ENCODE measurements around the gene RILP. TPM values are rescaled to one million over a fixed set of nuclear protein-coding genes. Genes with fewer than 3 reads are reported as not detected.

Gene RILP
- total RNA-seq, 2 experiments from 2014 or later: 1.0 to 1.1 TPM

DNA sequence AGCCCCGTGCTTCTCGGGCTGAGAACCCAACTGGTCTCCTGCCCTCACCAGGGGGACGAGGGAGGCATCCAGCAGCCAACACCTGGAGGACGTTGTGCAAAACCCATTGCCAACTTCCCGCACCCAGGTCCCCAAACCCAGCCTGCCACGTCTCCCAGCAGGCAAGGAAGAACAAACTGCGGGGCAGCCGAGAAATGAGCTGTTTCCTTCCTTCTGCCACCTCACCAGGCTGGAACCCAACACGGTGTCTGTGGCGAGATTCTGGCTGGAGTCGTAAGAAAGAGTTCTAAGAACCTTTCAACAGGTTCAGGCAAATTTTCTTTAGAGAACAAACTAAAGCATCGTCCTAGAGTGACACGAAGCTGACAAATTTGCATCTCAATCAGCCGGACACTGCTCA lies 24.6 kb downstream of the RILP start:
- Mint-ChIP-seq H3K27me3 (ENCODE audit: low read depth) (peaks cover 10% of the 10 kb centered on the region), H3K36me3 (ENCODE audit: low read depth) (no peaks in the 10 kb centered on the region), H3K9me3 (no peaks in the 10 kb centered on the region), H3K4me1 (ENCODE audit: low read depth) (peaks cover 15% of the 10 kb centered on the region), H3K4me3 (no peak overlapping the region), H3K27ac (no peak overlapping the region)
- CTCF ChIA-PET: interaction anchor here (0.6 to 1.3 kb wide), 3 partner anchors 23 to 243 kb away, joined by 3 to 4 read pairs (median 3); no protein-coding TSS in a partner anchor
- DNase-seq: no peak
- intact Hi-C loops (cut with micrococcal nuclease): loop anchor here (5.0 kb wide), 2 partner anchors 258 to 358 kb away; no protein-coding TSS in a partner anchor

DNA sequence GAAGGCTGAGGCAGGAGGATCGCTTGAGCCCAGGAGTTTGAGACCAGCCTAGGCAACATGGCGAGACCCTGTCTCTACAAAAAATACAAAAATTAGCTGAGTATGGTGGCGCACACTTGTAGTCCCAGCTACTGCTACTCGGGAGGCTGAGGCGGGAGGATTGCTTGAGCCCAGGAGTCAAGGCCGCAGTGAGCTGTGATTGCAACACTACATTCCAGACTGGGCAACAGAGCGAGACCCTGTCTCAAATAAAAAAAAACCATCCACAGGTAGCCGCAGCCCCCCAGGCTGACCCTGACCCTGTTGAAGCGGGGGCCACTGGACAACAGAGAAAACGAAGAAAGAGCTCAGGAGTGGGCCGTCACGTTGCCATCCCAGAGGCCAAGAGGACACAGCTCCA lies 25.0 kb downstream of the RILP start:
- intact Hi-C loops (cut with micrococcal nuclease): loop anchor here (5.0 kb wide), 2 partner anchors 257 to 357 kb away; no protein-coding TSS in a partner anchor
- H3K4me1 Mint-ChIP-seq (ENCODE audit: low read depth): peaks cover 14% of the 10 kb centered on the region
- CTCF ChIA-PET: interaction anchor here (1.0 to 1.3 kb wide), 2 partner anchors 24 to 50 kb away, joined by 3 to 4 read pairs; no protein-coding TSS in a partner anchor
- H3K36me3 Mint-ChIP-seq (ENCODE audit: low read depth): no peaks in the 10 kb centered on the region
- H3K27me3 Mint-ChIP-seq (ENCODE audit: low read depth): peaks cover 8% of the 10 kb centered on the region
- H3K27ac Mint-ChIP-seq: no peak overlapping the region
- H3K9me3 Mint-ChIP-seq: no peaks in the 10 kb centered on the region
- no peak overlapping the region for H3K4me3 Mint-ChIP-seq
- no peak for DNase-seq

GRCh38 chr17:1623057-1623630 lies 26.5 kb downstream of the RILP start:
- CTCF ChIA-PET: no interaction called here
- Mint-ChIP-seq H3K4me1 (ENCODE audit: low read depth) (peaks cover 11% of the 10 kb centered on the region), H3K27me3 (ENCODE audit: low read depth) (peaks cover 8% of the 10 kb centered on the region), H3K27ac (no peak overlapping the region), H3K4me3 (no peak overlapping the region), H3K36me3 (ENCODE audit: low read depth) (no peaks in the 10 kb centered on the region), H3K9me3 (no peaks in the 10 kb centered on the region)
- DNase-seq: no peak
- intact Hi-C loops (cut with micrococcal nuclease): no loop called here

- peaks cover 1% of the 10 kb centered on the region for H3K27me3 Mint-ChIP-seq (ENCODE audit: low read depth)
- intact Hi-C loops (cut with micrococcal nuclease): no loop called here
- H3K4me3 Mint-ChIP-seq: no peak overlapping the region
- H3K9me3 Mint-ChIP-seq: no peaks in the 10 kb centered on the region
- H3K36me3 Mint-ChIP-seq (ENCODE audit: low read depth): no peaks in the 10 kb centered on the region
- CTCF ChIA-PET: interaction anchor here (1.2 kb wide), 1 partner anchor 9 kb away, joined by 3 read pairs; no protein-coding TSS in a partner anchor
- no peak for DNase-seq
- no peak overlapping the region for H3K27ac Mint-ChIP-seq
- no peaks in the 10 kb centered on the region for H3K4me1 Mint-ChIP-seq (ENCODE audit: low read depth)
These were observed 28.3 kb downstream of the RILP start for GRCh38 chr17:1621273-1621954.

DNA sequence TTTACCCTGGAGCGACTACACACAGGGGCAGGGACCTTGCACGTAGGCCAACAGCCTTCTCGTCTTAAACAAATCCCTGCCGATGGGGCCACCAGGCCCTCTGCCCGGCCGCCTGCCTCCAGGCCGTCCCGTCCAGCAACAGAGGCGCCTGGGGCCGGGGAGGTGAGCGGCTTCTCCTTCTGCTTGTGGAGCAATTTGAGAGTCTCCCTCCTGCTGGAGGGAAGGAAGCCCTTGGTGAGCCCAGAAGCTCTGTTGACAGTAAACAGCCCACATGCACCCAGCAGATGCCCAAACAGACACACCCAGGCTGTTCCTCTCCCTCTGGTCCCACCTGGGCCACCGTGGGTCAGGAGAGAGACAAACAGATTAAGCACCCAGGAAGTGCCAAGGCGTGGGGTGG lies 29.2 kb downstream of the RILP start:
- H3K27ac Mint-ChIP-seq: no peak overlapping the region
- intact Hi-C loops (cut with micrococcal nuclease): no loop called here

DNA sequence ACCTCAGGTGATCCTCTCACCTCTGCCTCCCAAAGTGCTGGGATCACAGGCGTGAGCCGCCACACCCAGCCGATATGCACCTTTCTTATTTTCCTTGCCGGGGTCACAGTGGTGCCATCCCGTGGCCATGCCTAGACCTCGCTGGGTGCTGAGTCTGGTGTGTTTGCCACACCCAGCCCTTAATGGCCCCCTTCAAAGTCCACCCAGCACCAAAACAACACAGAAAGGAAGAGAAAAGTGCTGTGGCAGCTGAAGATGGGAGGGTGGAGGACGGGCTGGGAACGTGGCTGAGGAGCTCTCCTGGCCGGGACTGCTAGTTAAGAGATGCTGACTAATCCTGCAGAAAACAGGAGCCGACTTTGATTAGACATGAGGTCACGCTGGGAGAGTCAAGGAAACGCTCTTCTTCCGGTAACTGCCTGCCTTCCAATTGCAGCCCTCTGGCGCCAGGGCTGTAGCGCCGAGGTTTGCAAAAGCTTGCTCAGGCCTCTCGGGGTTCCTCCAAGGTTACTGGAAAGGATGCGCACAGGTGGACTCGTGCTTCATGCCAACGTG lies 32.0 kb downstream of the RILP start:
- Mint-ChIP-seq H3K27ac (no peak overlapping the region), H3K4me3 (no peak overlapping the region), H3K36me3 (ENCODE audit: low read depth) (no peaks in the 10 kb centered on the region), H3K9me3 (no peaks in the 10 kb centered on the region), H3K4me1 (ENCODE audit: low read depth) (no peaks in the 10 kb centered on the region), H3K27me3 (ENCODE audit: low read depth) (no peaks in the 10 kb centered on the region)
- intact Hi-C loops (cut with micrococcal nuclease): no loop called here
- CTCF ChIA-PET: interaction anchor here (0.5 to 1.5 kb wide), 4 partner anchors 10 to 52 kb away, joined by 3 to 5 read pairs (median 4); no protein-coding TSS in a partner anchor
- no peak for DNase-seq

More for the DNA sequence above, 29.2 kb downstream of the RILP start:
- H3K9me3 Mint-ChIP-seq: no peaks in the 10 kb centered on the region
- CTCF ChIA-PET: no interaction called here
- no peak overlapping the region for H3K4me3 Mint-ChIP-seq
- no peaks in the 10 kb centered on the region for H3K4me1 Mint-ChIP-seq (ENCODE audit: low read depth)
- DNase-seq: no peak
- H3K36me3 Mint-ChIP-seq (ENCODE audit: low read depth): no peaks in the 10 kb centered on the region
- H3K27me3 Mint-ChIP-seq (ENCODE audit: low read depth): no peaks in the 10 kb centered on the region

DNA sequence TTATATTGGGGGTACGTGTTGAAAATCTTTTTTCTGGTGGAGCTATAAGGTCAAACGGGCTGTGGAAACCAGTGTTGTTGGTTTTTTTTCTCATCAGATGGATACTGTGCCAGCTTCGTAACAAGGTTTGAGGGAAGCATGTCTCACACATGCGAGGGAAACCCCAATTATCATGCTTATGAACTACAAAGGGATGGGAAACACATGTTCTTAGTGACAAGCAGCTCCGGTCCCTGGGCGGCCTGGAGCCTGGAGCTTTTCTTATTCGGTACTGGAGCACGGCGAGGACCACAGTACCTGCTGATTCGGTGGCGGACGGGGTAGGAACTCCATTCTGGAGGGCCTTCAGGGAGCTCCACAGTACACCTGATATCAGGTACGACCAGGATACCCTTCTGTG lies 33.6 kb downstream of the RILP start:
- no peak overlapping the region for H3K27ac Mint-ChIP-seq
- H3K9me3 Mint-ChIP-seq: no peaks in the 10 kb centered on the region
- no peaks in the 10 kb centered on the region for H3K27me3 Mint-ChIP-seq (ENCODE audit: low read depth)
- DNase-seq: no peak
- CTCF ChIA-PET: interaction anchor here (1.0 kb wide), 1 partner anchor 14 kb away, joined by 6 read pairs; no protein-coding TSS in a partner anchor
- H3K4me1 Mint-ChIP-seq (ENCODE audit: low read depth): no peaks in the 10 kb centered on the region
- no peaks in the 10 kb centered on the region for H3K36me3 Mint-ChIP-seq (ENCODE audit: low read depth)
- intact Hi-C loops (cut with micrococcal nuclease): no loop called here
- no peak overlapping the region for H3K4me3 Mint-ChIP-seq

- CTCF ChIA-PET: interaction anchor here (1.1 kb wide), 1 partner anchor 37 kb away, joined by 3 read pairs; the partner anchor contains the start of gene RILP
- intact Hi-C loops (cut with micrococcal nuclease): no loop called here
- Mint-ChIP-seq H3K36me3 (ENCODE audit: low read depth) (no peaks in the 10 kb centered on the region), H3K4me3 (no peak overlapping the region), H3K4me1 (ENCODE audit: low read depth) (peaks cover 9% of the 10 kb centered on the region), H3K27me3 (ENCODE audit: low read depth) (no peaks in the 10 kb centered on the region), H3K9me3 (no peaks in the 10 kb centered on the region), H3K27ac (no peak overlapping the region)
- no peak for DNase-seq
These were observed 37.3 kb downstream of the RILP start for GRCh38 chr17:1612400-1612799.

DNA sequence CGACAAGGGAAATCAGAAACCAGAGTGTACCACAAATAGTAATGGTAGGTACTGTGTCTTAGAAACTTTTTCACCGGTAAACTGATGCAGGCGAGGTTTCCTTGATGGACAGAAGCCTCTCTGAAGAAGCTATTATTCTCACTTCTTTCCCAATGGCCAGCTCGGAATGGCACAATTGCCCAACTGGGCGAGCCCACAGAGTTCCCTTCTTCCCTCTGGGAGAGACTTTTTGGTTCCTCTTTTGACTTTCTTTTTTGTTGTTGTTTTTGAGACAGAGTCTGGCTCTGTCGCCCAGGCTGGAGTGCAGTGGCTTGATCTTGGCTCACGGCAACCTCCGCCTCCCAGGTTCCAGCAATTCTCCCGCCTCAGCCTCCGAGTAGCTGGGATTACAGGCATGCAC lies 38.0 kb downstream of the RILP start:
- H3K9me3 Mint-ChIP-seq: no peaks in the 10 kb centered on the region
- H3K4me1 Mint-ChIP-seq (ENCODE audit: low read depth): peaks cover 15% of the 10 kb centered on the region
- no peaks in the 10 kb centered on the region for H3K36me3 Mint-ChIP-seq (ENCODE audit: low read depth)
- H3K4me3 Mint-ChIP-seq: no peak overlapping the region
- intact Hi-C loops (cut with micrococcal nuclease): no loop called here
- no peak for DNase-seq
- H3K27ac Mint-ChIP-seq: no peak overlapping the region
- no peaks in the 10 kb centered on the region for H3K27me3 Mint-ChIP-seq (ENCODE audit: low read depth)
- CTCF ChIA-PET: interaction anchor here (0.6 to 1.1 kb wide), 2 partner anchors 37 to 294 kb away, joined by 3 read pairs; partner anchors contain the start of gene RILP

GRCh38 chr17:1608676-1609075 lies 41.0 kb downstream of the RILP start:
- no peak overlapping the region for H3K27ac Mint-ChIP-seq
- no peaks in the 10 kb centered on the region for H3K36me3 Mint-ChIP-seq (ENCODE audit: low read depth)
- no peaks in the 10 kb centered on the region for H3K9me3 Mint-ChIP-seq
- no peaks in the 10 kb centered on the region for H3K27me3 Mint-ChIP-seq (ENCODE audit: low read depth)
- H3K4me3 Mint-ChIP-seq: no peak overlapping the region
- H3K4me1 Mint-ChIP-seq (ENCODE audit: low read depth): peaks cover 19% of the 10 kb centered on the region
- DNase-seq: no peak
- intact Hi-C loops (cut with micrococcal nuclease): no loop called here
- CTCF ChIA-PET: interaction anchor here (0.6 to 1.8 kb wide), 2 partner anchors 21 to 286 kb away, joined by 3 to 4 read pairs; no protein-coding TSS in a partner anchor

- intact Hi-C loops (cut with micrococcal nuclease): no loop called here
- Mint-ChIP-seq H3K4me1 (ENCODE audit: low read depth) (peaks cover 19% of the 10 kb centered on the region), H3K27me3 (ENCODE audit: low read depth) (no peaks in the 10 kb centered on the region), H3K4me3 (no peak overlapping the region), H3K36me3 (ENCODE audit: low read depth) (no peaks in the 10 kb centered on the region), H3K9me3 (no peaks in the 10 kb centered on the region), H3K27ac (no peak overlapping the region)
- CTCF ChIA-PET: interaction anchor here (1.2 to 1.8 kb wide), 3 partner anchors 10 to 33 kb away, joined by 3 to 4 read pairs (median 4); no protein-coding TSS in a partner anchor
- DNase-seq: no peak
These were observed 41.7 kb downstream of the RILP start for GRCh38 chr17:1607971-1608320.

DNA sequence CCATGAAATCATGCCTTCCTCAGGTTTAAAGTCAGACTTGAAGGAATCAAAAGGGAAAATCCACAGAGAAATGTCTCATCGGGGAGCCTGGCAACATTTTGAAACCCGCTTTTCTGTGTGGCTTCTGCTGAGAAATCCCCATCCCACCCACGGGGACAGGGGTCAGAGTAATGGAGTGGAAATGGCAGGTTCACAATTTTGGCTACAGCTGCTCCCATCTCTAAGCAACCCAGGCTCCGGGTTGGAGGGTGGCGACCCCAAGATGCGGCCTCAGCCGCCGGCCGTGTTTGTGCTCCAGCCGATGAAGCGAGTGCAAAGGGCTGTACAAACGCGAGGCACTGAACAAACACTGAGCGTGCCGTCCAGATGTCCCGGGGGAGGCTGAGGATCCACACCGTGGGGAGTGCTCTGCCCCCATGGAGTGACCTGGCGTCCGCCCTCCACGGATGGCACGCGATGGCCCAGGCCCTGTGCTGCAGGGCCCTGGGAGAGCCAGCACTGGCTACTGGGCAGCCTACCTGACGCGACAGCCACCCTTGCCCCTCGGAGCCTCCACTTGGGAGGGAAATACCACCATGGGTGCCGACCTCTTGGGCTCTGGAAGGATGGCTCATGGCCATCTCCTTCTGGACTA lies 43.2 kb downstream of the RILP start:
- H3K9me3 Mint-ChIP-seq: peaks cover 4% of the 10 kb centered on the region
- H3K27ac Mint-ChIP-seq: no peak overlapping the region
- no peak for DNase-seq
- H3K4me1 Mint-ChIP-seq (ENCODE audit: low read depth): peaks cover 19% of the 10 kb centered on the region
- intact Hi-C loops (cut with micrococcal nuclease): no loop called here
- no peaks in the 10 kb centered on the region for H3K27me3 Mint-ChIP-seq (ENCODE audit: low read depth)
- no peaks in the 10 kb centered on the region for H3K36me3 Mint-ChIP-seq (ENCODE audit: low read depth)
- H3K4me3 Mint-ChIP-seq: no peak overlapping the region
- CTCF ChIA-PET: interaction anchor here (1.2 to 1.3 kb wide), 2 partner anchors 12 to 32 kb away, joined by 3 to 4 read pairs; no protein-coding TSS in a partner anchor
